Measurements from ENCODE around the gene RTP3.
"Not testable (repeated sequence)": the region's sequence is repeated elsewhere in the genome, so short reads cannot be mapped to it uniquely, and the experiment has no call there.

Gene RTP3

GRCh38 chr3:46544771-46545503 lies 47.2 kb downstream of the RTP3 start:
- DNase-seq (ENCODE audit: extremely low read depth in 1 of 2, low read depth in 1 of 2) = no peak

GRCh38 chr3:46545818-46546630 lies 48.2 kb downstream of the RTP3 start:
- no peak for DNase-seq (ENCODE audit: extremely low read depth in 1 of 2, low read depth in 1 of 2)

GRCh38 chr3:46546896-46547440 lies 49.2 kb downstream of the RTP3 start:
- DNase-seq (ENCODE audit: extremely low read depth in 1 of 2, low read depth in 1 of 2) = no peak

- DNase-seq (ENCODE audit: extremely low read depth in 1 of 2, low read depth in 1 of 2) = not testable (repeated sequence)
Observed at GRCh38 chr3:46548611-46549010, 50.8 kb downstream of the RTP3 start.

GRCh38 chr3:46549408-46549904 lies 51.7 kb downstream of the RTP3 start:
- DNase-seq (ENCODE audit: extremely low read depth in 1 of 2, low read depth in 1 of 2) = no peak

- DNase-seq (ENCODE audit: extremely low read depth in 1 of 2, low read depth in 1 of 2) = no peak
Observed at GRCh38 chr3:46549989-46550388, 52.2 kb downstream of the RTP3 start.
